ENCODE data around the gene MYRIP. TPM values are rescaled to one million over a fixed set of nuclear protein-coding genes. Genes with fewer than 3 reads are reported as not detected.

The MYRIP gene
- total RNA-seq, 1 donor: under 0.01 TPM

GRCh38 chr3:40302784-40303183, 493.4 kb downstream of the MYRIP start:
- no peak overlapping the region for H3K27ac ChIP-seq (ENCODE audit: low read depth, low read length)
- H4K20me1 ChIP-seq (ENCODE audit: insufficient read depth, low read length): no peaks in the 10 kb centered on the region
- H3K4me1 ChIP-seq (ENCODE audit: insufficient read depth, low read length): peaks cover 22% of the 10 kb centered on the region
- H3K79me2 ChIP-seq (ENCODE audit: insufficient read depth, low read length): no peaks in the 10 kb centered on the region
- H3K36me3 ChIP-seq (ENCODE audit: insufficient read depth, low read length): no peaks in the 10 kb centered on the region
- no peak overlapping the region for H3K4me2 ChIP-seq (ENCODE audit: insufficient read depth, low read length)
- H3K9me3 ChIP-seq (ENCODE audit: low read depth, low read length): no peaks in the 10 kb centered on the region
- H3K27me3 ChIP-seq (ENCODE audit: insufficient read depth, low read length): no peaks in the 10 kb centered on the region
- H3K4me3 ChIP-seq (ENCODE audit: insufficient read depth, low read length): no peak overlapping the region
- H2AFZ ChIP-seq (ENCODE audit: low read length): no peak overlapping the region
- DNase-seq (ENCODE audit: insufficient read length, low spot score, missing footprints): no peak
- no peak for TF ChIP-seq CTCF (IDR thresholded peaks at IDR 0.05; ENCODE audit: extremely low read depth, low read depth, low read length)

- Histone ChIP-seq H3K9me3 (ENCODE audit: low read depth, low read length) (no peaks in the 10 kb centered on the region), H3K4me3 (ENCODE audit: insufficient read depth, low read length) (no peak overlapping the region), H3K27ac (ENCODE audit: low read depth, low read length) (no peak overlapping the region), H3K4me2 (ENCODE audit: insufficient read depth, low read length) (no peak overlapping the region), H3K27me3 (ENCODE audit: insufficient read depth, low read length) (no peaks in the 10 kb centered on the region), H4K20me1 (ENCODE audit: insufficient read depth, low read length) (no peaks in the 10 kb centered on the region), H3K4me1 (ENCODE audit: insufficient read depth, low read length) (peaks cover 24% of the 10 kb centered on the region), H2AFZ (ENCODE audit: low read length) (no peak overlapping the region), H3K79me2 (ENCODE audit: insufficient read depth, low read length) (no peaks in the 10 kb centered on the region), H3K36me3 (ENCODE audit: insufficient read depth, low read length) (no peaks in the 10 kb centered on the region)
- no peak for TF ChIP-seq CTCF (IDR thresholded peaks at IDR 0.05; ENCODE audit: extremely low read depth, low read depth, low read length)
- no peak for DNase-seq (ENCODE audit: insufficient read length, low spot score, missing footprints)
Measured at GRCh38 chr3:40304352-40304751, 494.9 kb downstream of the MYRIP start.

- H3K79me2 ChIP-seq (ENCODE audit: insufficient read depth, low read length): peaks cover 18% of the 10 kb centered on the region
- peaks cover 2% of the 10 kb centered on the region for H4K20me1 ChIP-seq (ENCODE audit: insufficient read depth, low read length)
- DNase-seq (ENCODE audit: insufficient read length, low spot score, missing footprints): peak; percentile 72
- no peak overlapping the region for H3K4me2 ChIP-seq (ENCODE audit: insufficient read depth, low read length)
- H3K27ac ChIP-seq (ENCODE audit: low read depth, low read length): no peak overlapping the region
- peak overlapping the region; percentile 36 for H2AFZ ChIP-seq (ENCODE audit: low read length)
- H3K4me1 ChIP-seq (ENCODE audit: insufficient read depth, low read length): peaks cover 15% of the 10 kb centered on the region
- no peak overlapping the region for H3K4me3 ChIP-seq (ENCODE audit: insufficient read depth, low read length)
- peaks cover 3% of the 10 kb centered on the region for H3K36me3 ChIP-seq (ENCODE audit: insufficient read depth, low read length)
- H3K27me3 ChIP-seq (ENCODE audit: insufficient read depth, low read length): no peaks in the 10 kb centered on the region
- TF ChIP-seq CTCF (IDR thresholded peaks at IDR 0.05; ENCODE audit: extremely low read depth, low read depth, low read length): no peak
- H3K9me3 ChIP-seq (ENCODE audit: low read depth, low read length): no peaks in the 10 kb centered on the region
Measured at GRCh38 chr3:40306336-40306735, 496.9 kb downstream of the MYRIP start.

- Histone ChIP-seq H4K20me1 (ENCODE audit: insufficient read depth, low read length) (peaks cover 2% of the 10 kb centered on the region), H3K27me3 (ENCODE audit: insufficient read depth, low read length) (no peaks in the 10 kb centered on the region), H2AFZ (ENCODE audit: low read length) (no peak overlapping the region), H3K9me3 (ENCODE audit: low read depth, low read length) (no peaks in the 10 kb centered on the region), H3K36me3 (ENCODE audit: insufficient read depth, low read length) (peaks cover 11% of the 10 kb centered on the region), H3K79me2 (ENCODE audit: insufficient read depth, low read length) (peaks cover 19% of the 10 kb centered on the region), H3K4me2 (ENCODE audit: insufficient read depth, low read length) (no peak overlapping the region), H3K27ac (ENCODE audit: low read depth, low read length) (no peak overlapping the region), H3K4me3 (ENCODE audit: insufficient read depth, low read length) (no peak overlapping the region), H3K4me1 (ENCODE audit: insufficient read depth, low read length) (peaks cover 21% of the 10 kb centered on the region)
- TF ChIP-seq CTCF (IDR thresholded peaks at IDR 0.05; ENCODE audit: extremely low read depth, low read depth, low read length): no peak
- DNase-seq (ENCODE audit: insufficient read length, low spot score, missing footprints): no peak
Measured at GRCh38 chr3:40307176-40307575, 497.8 kb downstream of the MYRIP start.

Data from osteoblast (primary cell).